GM12891 (cell line): ENCODE results near the gene WBP2NL.
"Not testable (repeated sequence)": the region's sequence is repeated elsewhere in the genome, so short reads cannot be mapped to it uniquely, and the experiment has no call there.

Experiments used
- POLR2A ChIP-seq: IDR thresholded peaks from 2 replicates; pipeline ENCODE4 v1.6.1; 2011; ENCODE audit warnings: low read depth, low read length, control low read depth
- POLR2AphosphoS5 ChIP-seq: IDR thresholded peaks from 2 replicates; pipeline ENCODE4 v1.6.1; 2011; ENCODE audit warnings: low read depth, low read length, control low read depth
- POU2F2 ChIP-seq: IDR thresholded peaks from 2 replicates; pipeline ENCODE4 v1.6.1; 2011; ENCODE audit warnings: low read depth, mild to moderate bottlenecking, control low read depth, low read length, moderate library complexity
- SPI1 ChIP-seq: IDR thresholded peaks from 2 replicates; pipeline ENCODE4 v1.6.1; 2011; ENCODE audit warnings: low read depth, low read length, control low read depth
- TAF1 ChIP-seq: IDR thresholded peaks from 2 replicates; pipeline ENCODE4 v1.6.1; 2011; ENCODE audit warnings: low read depth, low read length, control low read depth

DNA sequence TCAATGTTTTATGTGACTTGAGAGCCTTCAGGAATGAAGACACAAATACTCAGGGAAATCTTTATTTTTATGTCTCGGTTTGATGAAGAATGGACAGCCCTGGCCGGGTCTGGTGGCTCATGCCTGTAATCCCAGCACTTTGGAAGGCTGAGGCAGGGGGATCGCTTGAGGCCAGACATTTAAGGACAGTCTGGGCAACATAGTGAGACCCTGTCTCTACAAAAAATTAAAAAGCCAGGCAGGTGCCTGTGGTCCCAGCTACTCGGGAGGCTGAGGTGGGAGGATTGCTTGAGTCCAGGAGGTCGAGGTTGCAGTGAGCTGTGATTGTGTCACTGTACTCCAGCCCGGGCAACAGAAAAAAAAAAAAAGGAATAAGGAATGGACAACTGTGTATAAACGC lies 72.9 kb downstream of the WBP2NL start:
- not testable (repeated sequence) for TF ChIP-seq POLR2AphosphoS5, TAF1, POLR2A, SPI1, POU2F2
